Prostate gland (tissue), 2 donors: ENCODE measurements around the gene TNFSF13B. TPM values are rescaled to one million over a fixed set of nuclear protein-coding genes. Genes with fewer than 3 reads are reported as not detected.

Source experiments
- DNase-seq: peaks from one replicate; pipeline ENCODE4 v3.0.0-alpha.2; 2019; ENCODE audit warnings: low spot score
- H3K27ac ChIP-seq, 2 donors: fragments of 200-600 bp; sonication (generic); 2 replicates each; pipeline ENCODE4 v1.5.1; 2017 to 2019
- H3K27me3 ChIP-seq: fragments of 200-600 bp; sonication (generic); replicated peaks from 2 replicates; pipeline ENCODE4 v1.5.1; 2019; ENCODE audit not compliant: insufficient read depth
- H3K36me3 ChIP-seq, 2 donors: fragments of 200-600 bp; sonication (generic); 1 replicate in 1 of 2; 2 replicates in 1 of 2; pipeline versions ENCODE4 v1.5.1 to v1.8.1; 2017 to 2019
- H3K4me1 ChIP-seq: fragments of 200-600 bp; sonication (generic); replicated peaks from 2 replicates; pipeline ENCODE4 v1.5.1; 2019
- H3K4me3 ChIP-seq, 2 donors: fragments of 200-600 bp; sonication (generic); 2 replicates each; pipeline ENCODE4 v1.5.1; 2017 to 2019
- H3K9me3 ChIP-seq: fragments of 200-600 bp; sonication (generic); 2 replicates; pipeline ENCODE4 v1.5.1; 2017
- POLR2A ChIP-seq: fragments of 450-650 bp; IDR thresholded peaks from one replicate; pipeline ENCODE4 v1.6.1; 2016; ENCODE audit warnings: antibody characterized with exemption, mild to moderate bottlenecking
- POLR2AphosphoS5 ChIP-seq: sonication (generic); formaldehyde crosslinking; IDR thresholded peaks from one replicate; pipeline ENCODE4 v1.6.1; 2017; ENCODE audit warnings: antibody characterized with exemption
- WGBS: methylation state at CpG from one replicate; pipeline ENCODE4 v1.1.5; 2018; 5-methylcytosine and 5-hydroxymethylcytosine counted together
- intact Hi-C: fragments of 100-400 bp; cut with DNase I; formaldehyde crosslinking; loops from one replicate; pipeline ENCODE4 v1.14.2; 2022
- small RNA-seq, 2 donors: library from RNA; depleted of rRNA; stranded (forward); fragments of <200 nt; gene quantifications; one replicate each; pipeline ENCODE3, GENCODE V24; 2016
- total RNA-seq, 2 donors: library from RNA; depleted of rRNA; stranded (reverse); fragments of >200 nt; gene quantifications; one replicate each; pipeline ENCODE4 v1.1.0, GENCODE V29; 2016
- TF ChIP-seq, protein P1 (sequence below), 4 experiments: fragments of 200-600 bp in 2 of 4; fragments of 450-650 bp in 2 of 4; sonication (generic) in 2 of 4; IDR thresholded peaks; 1 replicate in 3 of 4; 2 replicates in 1 of 4; pipeline ENCODE4 v1.5.1; 2016 to 2019; ENCODE audit warnings: antibody characterized with exemption in 4 of 4, mild to moderate bottlenecking in 2 of 4, moderate library complexity in 2 of 4

The TNFSF13B gene
- total RNA-seq, 2 donors from 2014 or later, result 4.1 to 9.1 TPM

DNA sequence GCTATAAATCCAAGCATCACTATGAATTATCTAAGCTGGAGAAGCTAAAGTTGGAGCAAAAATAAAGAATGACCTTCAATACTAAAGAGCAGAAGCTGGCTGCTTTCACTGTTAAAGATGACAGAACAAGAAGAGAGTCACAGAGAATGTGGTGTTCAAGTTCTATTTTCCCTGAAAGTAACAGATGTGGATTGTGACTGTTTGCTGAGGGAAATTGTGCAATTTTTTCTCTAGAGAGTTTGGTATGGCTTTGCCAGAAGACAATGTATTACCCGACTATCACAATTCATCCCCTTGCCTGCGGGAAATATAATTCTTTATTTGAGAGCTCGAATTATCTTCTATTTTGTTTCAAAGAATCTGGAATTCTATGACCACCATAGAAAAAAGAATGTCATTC, 83.1 kb downstream of the TNFSF13B start:
- no peak for DNase-seq
- no peaks in the 10 kb centered on the region for H3K4me1 ChIP-seq
- H3K27ac ChIP-seq, result no peak overlapping the region
- no peaks in the 10 kb centered on the region for H3K27me3 ChIP-seq
- no peak overlapping the region for H3K4me3 ChIP-seq
- no peak for TF ChIP-seq POLR2AphosphoS5
- no peak for TF ChIP-seq POLR2A
- TF ChIP-seq, protein P1, sequence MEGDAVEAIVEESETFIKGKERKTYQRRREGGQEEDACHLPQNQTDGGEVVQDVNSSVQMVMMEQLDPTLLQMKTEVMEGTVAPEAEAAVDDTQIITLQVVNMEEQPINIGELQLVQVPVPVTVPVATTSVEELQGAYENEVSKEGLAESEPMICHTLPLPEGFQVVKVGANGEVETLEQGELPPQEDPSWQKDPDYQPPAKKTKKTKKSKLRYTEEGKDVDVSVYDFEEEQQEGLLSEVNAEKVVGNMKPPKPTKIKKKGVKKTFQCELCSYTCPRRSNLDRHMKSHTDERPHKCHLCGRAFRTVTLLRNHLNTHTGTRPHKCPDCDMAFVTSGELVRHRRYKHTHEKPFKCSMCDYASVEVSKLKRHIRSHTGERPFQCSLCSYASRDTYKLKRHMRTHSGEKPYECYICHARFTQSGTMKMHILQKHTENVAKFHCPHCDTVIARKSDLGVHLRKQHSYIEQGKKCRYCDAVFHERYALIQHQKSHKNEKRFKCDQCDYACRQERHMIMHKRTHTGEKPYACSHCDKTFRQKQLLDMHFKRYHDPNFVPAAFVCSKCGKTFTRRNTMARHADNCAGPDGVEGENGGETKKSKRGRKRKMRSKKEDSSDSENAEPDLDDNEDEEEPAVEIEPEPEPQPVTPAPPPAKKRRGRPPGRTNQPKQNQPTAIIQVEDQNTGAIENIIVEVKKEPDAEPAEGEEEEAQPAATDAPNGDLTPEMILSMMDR (IDR thresholded peaks at IDR 0.05), result no peak
- 58% methylated on average over 3 of the region's 3 CpGs for WGBS
- H3K36me3 ChIP-seq, result no peaks in the 10 kb centered on the region
- intact Hi-C loops, result no loop called here
- H3K9me3 ChIP-seq, result no peaks in the 10 kb centered on the region

DNA sequence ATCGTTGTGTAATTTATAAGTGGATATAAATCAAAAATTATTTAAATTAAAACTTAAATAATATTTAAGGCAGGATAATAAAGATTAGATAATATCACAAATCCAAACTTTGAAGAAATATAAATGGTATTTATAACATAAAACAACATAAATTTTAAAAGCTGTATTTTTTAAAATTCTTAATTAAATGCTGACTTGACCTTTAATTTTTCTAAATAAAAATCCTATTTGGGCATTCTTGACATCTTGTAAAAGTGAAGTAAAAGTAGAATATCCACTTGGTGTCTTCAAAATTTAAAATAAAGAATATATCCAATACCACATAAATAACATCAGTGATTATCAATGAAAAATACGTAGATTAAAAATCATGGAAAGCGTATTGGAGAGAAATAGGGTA, 87.7 kb downstream of the TNFSF13B start:
- H3K4me3 ChIP-seq, result no peak overlapping the region
- H3K27me3 ChIP-seq, result no peaks in the 10 kb centered on the region
- H3K9me3 ChIP-seq, result no peaks in the 10 kb centered on the region
- H3K27ac ChIP-seq, result no peak overlapping the region
- no peak for TF ChIP-seq POLR2A
- no peak for TF ChIP-seq POLR2AphosphoS5
- TF ChIP-seq, protein P1 (IDR thresholded peaks at IDR 0.05), result no peak
- intact Hi-C loops, result no loop called here
- H3K36me3 ChIP-seq, result no peaks in the 10 kb centered on the region
- no peak for DNase-seq
- H3K4me1 ChIP-seq, result no peaks in the 10 kb centered on the region
- WGBS, result 86% methylated on average over 3 of the region's 3 CpGs

Small RNAs within 50 kb of the gene (small RNA-seq; reads per million reads assigned to genes)
- gene RNA5SP39, result 0 reads per million in 2 donors

Other genes starting within 250 kb of the TNFSF13B start
- 1 to 10 TPM; 7.8 to 7.9 TPM for gene LIG4, start 54.2 kb upstream of the TNFSF13B start, total RNA-seq
- 1 to 10 TPM; 4.8 to 9.7 TPM for gene ABHD13, start 51.3 kb upstream of the TNFSF13B start, total RNA-seq